ENCODE results near the gene MYO7B.

MYO7B gene

DNA sequence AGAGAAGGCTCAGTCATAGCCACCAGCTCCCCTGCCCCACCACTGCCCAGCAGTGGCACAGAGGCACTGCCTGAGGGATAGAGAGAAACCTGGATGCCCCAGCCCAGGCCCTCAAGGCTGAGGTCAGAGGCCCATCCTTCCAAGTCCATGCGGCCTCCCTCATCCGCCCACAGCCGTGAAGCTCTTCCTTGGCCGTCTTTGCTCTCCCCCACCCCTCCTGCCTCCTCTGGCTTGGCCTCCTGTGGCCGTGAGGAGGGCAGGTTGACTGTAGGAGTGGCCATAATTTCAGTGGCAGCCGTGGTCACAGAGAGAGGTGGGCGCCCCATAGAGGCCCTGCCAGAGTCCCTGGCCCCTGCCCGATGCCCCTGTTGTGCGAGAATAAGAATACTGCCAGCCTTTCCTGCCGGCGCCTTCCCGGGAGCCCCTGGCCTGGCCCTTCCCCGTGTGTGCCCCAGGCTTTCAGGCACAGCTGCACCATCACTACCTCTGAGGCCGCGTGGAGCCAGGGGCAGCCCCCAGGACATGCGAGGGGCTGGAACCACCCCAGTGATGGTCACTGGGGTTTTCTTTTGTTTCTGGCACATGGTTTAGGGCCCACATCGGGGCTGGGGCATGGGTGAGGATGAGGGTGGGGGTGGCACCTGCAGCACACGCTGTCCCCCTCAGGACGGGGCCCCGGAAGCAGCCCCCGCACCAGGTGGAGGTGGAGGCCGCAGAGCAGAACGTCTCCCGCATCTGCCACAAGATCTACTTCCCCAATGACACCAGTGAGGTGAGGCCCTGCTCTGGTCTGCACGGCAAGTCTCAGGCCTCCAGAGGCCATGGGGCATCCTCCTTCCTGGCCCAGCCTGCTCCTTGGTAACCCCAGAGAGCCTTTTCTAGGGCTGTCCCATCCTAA lies 97.4 kb downstream of the MYO7B start:
- H3K4me1 ChIP-seq (ENCODE audit: control insufficient read depth, insufficient read depth, low read length) = peaks cover 4% of the 10 kb centered on the region
- H3K9me3 ChIP-seq (ENCODE audit: control insufficient read depth, insufficient read depth, low read length) = no peaks in the 10 kb centered on the region
- H3K36me3 ChIP-seq (ENCODE audit: control insufficient read depth, insufficient read depth, low read length) = no peaks in the 10 kb centered on the region
- no peak overlapping the region for H3K4me3 ChIP-seq (ENCODE audit: low read length)
- no peaks in the 10 kb centered on the region for H3K27me3 ChIP-seq (ENCODE audit: control insufficient read depth, insufficient read depth, low read length)
- no peak overlapping the region for H3K27ac ChIP-seq (ENCODE audit: low read length)
- DNase-seq (ENCODE audit: low read depth, low spot score) = no peak
- no CpG with 5 or more reads among the region's 25 CpGs for WGBS (ENCODE audit: insufficient coverage, insufficient read length)

GRCh38 chr2:127633556-127634065 lies 98.1 kb downstream of the MYO7B start:
- Histone ChIP-seq H3K4me1 (ENCODE audit: control insufficient read depth, insufficient read depth, low read length) (peaks cover 9% of the 10 kb centered on the region), H3K36me3 (ENCODE audit: control insufficient read depth, insufficient read depth, low read length) (no peaks in the 10 kb centered on the region), H3K27me3 (ENCODE audit: control insufficient read depth, insufficient read depth, low read length) (no peaks in the 10 kb centered on the region), H3K4me3 (ENCODE audit: low read length) (no peak overlapping the region), H3K27ac (ENCODE audit: low read length) (no peak overlapping the region), H3K9me3 (ENCODE audit: control insufficient read depth, insufficient read depth, low read length) (no peaks in the 10 kb centered on the region)
- no peak for DNase-seq (ENCODE audit: low read depth, low spot score)
- no CpG with 5 or more reads among the region's 9 CpGs for WGBS (ENCODE audit: insufficient coverage, insufficient read length)

DNA sequence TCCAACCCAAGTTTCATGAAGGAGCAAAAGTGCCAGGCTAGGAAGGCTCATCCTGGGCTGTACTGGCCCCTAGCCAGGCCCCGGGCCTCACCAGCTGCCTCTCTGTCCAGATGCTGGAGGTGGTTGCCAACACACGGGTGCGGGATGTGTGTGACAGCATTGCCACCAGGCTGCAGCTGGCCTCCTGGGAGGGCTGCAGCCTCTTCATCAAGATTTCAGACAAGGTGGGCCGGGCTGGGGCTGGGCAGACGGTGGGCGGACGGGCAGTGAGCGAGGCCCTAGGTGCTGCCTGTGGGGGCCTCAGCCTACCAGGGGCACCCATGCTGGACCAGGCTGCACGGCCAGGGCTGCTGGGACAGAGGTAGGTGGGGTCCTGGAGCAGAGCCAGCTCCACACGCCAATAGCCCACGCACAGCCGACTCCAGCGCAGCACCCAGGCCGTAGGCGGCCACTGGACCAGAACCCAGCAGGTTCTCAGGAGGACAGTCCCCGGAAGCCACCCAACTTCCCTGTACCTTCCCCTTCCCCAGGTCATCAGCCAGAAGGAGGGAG lies 98.7 kb downstream of the MYO7B start:
- peaks cover 12% of the 10 kb centered on the region for H3K4me1 ChIP-seq (ENCODE audit: control insufficient read depth, insufficient read depth, low read length)
- WGBS (ENCODE audit: insufficient coverage, insufficient read length) = no CpG with 5 or more reads among the region's 16 CpGs
- H3K27ac ChIP-seq (ENCODE audit: low read length) = no peak overlapping the region
- no peaks in the 10 kb centered on the region for H3K36me3 ChIP-seq (ENCODE audit: control insufficient read depth, insufficient read depth, low read length)
- no peak overlapping the region for H3K4me3 ChIP-seq (ENCODE audit: low read length)
- no peaks in the 10 kb centered on the region for H3K9me3 ChIP-seq (ENCODE audit: control insufficient read depth, insufficient read depth, low read length)
- no peak for DNase-seq (ENCODE audit: low read depth, low spot score)
- no peaks in the 10 kb centered on the region for H3K27me3 ChIP-seq (ENCODE audit: control insufficient read depth, insufficient read depth, low read length)

GRCh38 chr2:127634626-127635379 lies 99.3 kb downstream of the MYO7B start:
- no peak overlapping the region for H3K27ac ChIP-seq (ENCODE audit: low read length)
- H3K36me3 ChIP-seq (ENCODE audit: control insufficient read depth, insufficient read depth, low read length) = no peaks in the 10 kb centered on the region
- no peak for DNase-seq (ENCODE audit: low read depth, low spot score)
- H3K27me3 ChIP-seq (ENCODE audit: control insufficient read depth, insufficient read depth, low read length) = no peaks in the 10 kb centered on the region
- peaks cover 12% of the 10 kb centered on the region for H3K4me1 ChIP-seq (ENCODE audit: control insufficient read depth, insufficient read depth, low read length)
- H3K9me3 ChIP-seq (ENCODE audit: control insufficient read depth, insufficient read depth, low read length) = no peaks in the 10 kb centered on the region
- no peak overlapping the region for H3K4me3 ChIP-seq (ENCODE audit: low read length)
- no CpG with 5 or more reads among the region's 17 CpGs for WGBS (ENCODE audit: insufficient coverage, insufficient read length)

GRCh38 chr2:127635380-127636237 lies 100.1 kb downstream of the MYO7B start:
- H3K9me3 ChIP-seq (ENCODE audit: control insufficient read depth, insufficient read depth, low read length) = no peaks in the 10 kb centered on the region
- H3K4me1 ChIP-seq (ENCODE audit: control insufficient read depth, insufficient read depth, low read length) = peaks cover 14% of the 10 kb centered on the region
- no peak for DNase-seq (ENCODE audit: low read depth, low spot score)
- no peaks in the 10 kb centered on the region for H3K27me3 ChIP-seq (ENCODE audit: control insufficient read depth, insufficient read depth, low read length)
- H3K27ac ChIP-seq (ENCODE audit: low read length) = no peak overlapping the region
- no CpG with 5 or more reads among the region's 19 CpGs for WGBS (ENCODE audit: insufficient coverage, insufficient read length)
- H3K36me3 ChIP-seq (ENCODE audit: control insufficient read depth, insufficient read depth, low read length) = no peaks in the 10 kb centered on the region; the same call in 1 of the 2 replicates
- H3K4me3 ChIP-seq (ENCODE audit: low read length) = no peak overlapping the region

GRCh38 chr2:127636248-127637235 lies 101.1 kb downstream of the MYO7B start:
- DNase-seq (ENCODE audit: low read depth, low spot score) = no peak
- Histone ChIP-seq H3K4me1 (ENCODE audit: control insufficient read depth, insufficient read depth, low read length) (peaks cover 14% of the 10 kb centered on the region), H3K27ac (ENCODE audit: low read length) (no peak overlapping the region), H3K27me3 (ENCODE audit: control insufficient read depth, insufficient read depth, low read length) (no peaks in the 10 kb centered on the region), H3K4me3 (ENCODE audit: low read length) (no peak overlapping the region), H3K9me3 (ENCODE audit: control insufficient read depth, insufficient read depth, low read length) (no peaks in the 10 kb centered on the region), H3K36me3 (ENCODE audit: control insufficient read depth, insufficient read depth, low read length) (no peaks in the 10 kb centered on the region; the same call in 1 of the 2 replicates)
- WGBS (ENCODE audit: insufficient coverage, insufficient read length) = no CpG with 5 or more reads among the region's 33 CpGs

GRCh38 chr2:127637236-127637630 lies 101.8 kb downstream of the MYO7B start:
- DNase-seq (ENCODE audit: low read depth, low spot score) = no peak
- H3K4me3 ChIP-seq (ENCODE audit: low read length) = no peak overlapping the region
- H3K27ac ChIP-seq (ENCODE audit: low read length) = no peak overlapping the region
- no peaks in the 10 kb centered on the region; the same call in 1 of the 2 replicates for H3K36me3 ChIP-seq (ENCODE audit: control insufficient read depth, insufficient read depth, low read length)
- no peaks in the 10 kb centered on the region for H3K9me3 ChIP-seq (ENCODE audit: control insufficient read depth, insufficient read depth, low read length)
- WGBS (ENCODE audit: insufficient coverage, insufficient read length) = no CpG with 5 or more reads among the region's 13 CpGs
- no peaks in the 10 kb centered on the region for H3K27me3 ChIP-seq (ENCODE audit: control insufficient read depth, insufficient read depth, low read length)
- H3K4me1 ChIP-seq (ENCODE audit: control insufficient read depth, insufficient read depth, low read length) = peaks cover 14% of the 10 kb centered on the region

- no peak overlapping the region for H3K4me3 ChIP-seq (ENCODE audit: low read length)
Observed at GRCh38 chr2:127637725-127638252, 102.3 kb downstream of the MYO7B start.

More at GRCh38 chr2:127637725-127638252, 102.3 kb downstream of the MYO7B start:
- Histone ChIP-seq H3K9me3 (ENCODE audit: control insufficient read depth, insufficient read depth, low read length) (no peaks in the 10 kb centered on the region), H3K4me1 (ENCODE audit: control insufficient read depth, insufficient read depth, low read length) (peaks cover 14% of the 10 kb centered on the region), H3K27me3 (ENCODE audit: control insufficient read depth, insufficient read depth, low read length) (no peaks in the 10 kb centered on the region), H3K36me3 (ENCODE audit: control insufficient read depth, insufficient read depth, low read length) (no peaks in the 10 kb centered on the region; the same call in 1 of the 2 replicates), H3K27ac (ENCODE audit: low read length) (no peak overlapping the region)
- no CpG with 5 or more reads among the region's 8 CpGs for WGBS (ENCODE audit: insufficient coverage, insufficient read length)
- peak; percentile 45 for DNase-seq (ENCODE audit: low read depth, low spot score)

All from iPS DF 6.9 (cell line).